Neural cell (in vitro differentiated cells): ENCODE measurements around the gene GNPTG. TPM values are rescaled to one million over a fixed set of nuclear protein-coding genes. Genes with fewer than 3 reads are reported as not detected.

Experiments used
- H2AFZ ChIP-seq: fragments of 200-600, 300-800 bp; sonication (generic), shearing (Covaris generic); 2 replicates; pipeline ENCODE4 v1.6.0; 2014; ENCODE audit warnings: low read depth, mild to moderate bottlenecking, antibody characterized with exemption, low read length, moderate library complexity
- H3F3A ChIP-seq: fragments of 200-600 bp; shearing (Covaris generic); 2 replicates; pipeline ENCODE4 v1.6.1; 2016; ENCODE audit warnings: mild to moderate bottlenecking, moderate library complexity, mixed read lengths, antibody characterized with exemption, low read length; ENCODE audit not compliant: insufficient read depth, poor library complexity, severe bottlenecking
- H3K27ac ChIP-seq: fragments of 200-600, 300-800 bp; sonication (generic), shearing (Covaris generic); 2 replicates; pipeline ENCODE4 v1.5.1; 2014; ENCODE audit warnings: mild to moderate bottlenecking, low read length, moderate library complexity
- H3K27me3 ChIP-seq: fragments of 300-800, 200-600 bp; sonication (generic), shearing (Covaris generic); 2 replicates; pipeline ENCODE4 v1.6.0; 2014; ENCODE audit warnings: mild to moderate bottlenecking, low read depth, low read length, moderate library complexity; ENCODE audit not compliant: insufficient read depth
- H3K36me3 ChIP-seq: fragments of 300-800, 200-600 bp; sonication (generic), shearing (Covaris generic); 2 replicates; pipeline ENCODE4 v1.5.1; 2014; ENCODE audit warnings: mild to moderate bottlenecking, antibody characterized with exemption, low read length, moderate library complexity; ENCODE audit not compliant: insufficient read depth
- H3K4me2 ChIP-seq: fragments of 300-800, 200-600 bp; sonication (generic), shearing (Covaris generic); 2 replicates; pipeline ENCODE4 v1.6.0; 2014; ENCODE audit warnings: mild to moderate bottlenecking, low read length
- H3K4me3 ChIP-seq: fragments of 300-800, 200-600 bp; sonication (generic), shearing (Covaris generic); 2 replicates; pipeline ENCODE4 v1.5.1; 2014; ENCODE audit warnings: mild to moderate bottlenecking, low read length, moderate library complexity
- H3K79me2 ChIP-seq: fragments of 200-600 bp; shearing (Covaris generic); replicated peaks from 2 replicates; pipeline ENCODE4 v1.6.0; 2014; ENCODE audit warnings: mild to moderate bottlenecking, low read length, moderate library complexity; ENCODE audit not compliant: insufficient read depth
- H3K9ac ChIP-seq: fragments of 300-800, 200-600 bp; sonication (generic), shearing (Covaris generic); 2 replicates; pipeline ENCODE4 v1.6.1; 2016; ENCODE audit warnings: mild to moderate bottlenecking, low read length, mixed read lengths
- H3K9me2 ChIP-seq: fragments of 200-600 bp; shearing (Covaris generic); 2 replicates; pipeline ENCODE4 v1.6.1; 2016; ENCODE audit warnings: mild to moderate bottlenecking, low read length, mixed read lengths; ENCODE audit not compliant: insufficient read depth
- H3K9me3 ChIP-seq: fragments of 200-600, 300-800 bp; sonication (generic), shearing (Covaris generic); 2 replicates; pipeline ENCODE4 v1.6.1; 2016; ENCODE audit warnings: mild to moderate bottlenecking, mixed run types, low read length, moderate library complexity, mixed read lengths
- H4K20me1 ChIP-seq: fragments of 200-600 bp; shearing (Covaris generic); 2 replicates; pipeline ENCODE4 v1.6.1; 2016; ENCODE audit warnings: mild to moderate bottlenecking, mixed run types; ENCODE audit not compliant: insufficient read depth
- CTCF ChIP-seq: fragments of 450-650 bp; IDR thresholded peaks from 2 replicates; pipeline ENCODE4 v1.5.1; 2014; ENCODE audit warnings: antibody characterized with exemption, mild to moderate bottlenecking, moderate library complexity; ENCODE audit not compliant: poor library complexity, severe bottlenecking
- EP300 ChIP-seq: fragments of 450-650 bp; conservative IDR thresholded peaks from 2 replicates; pipeline ENCODE4 v1.6.1; 2014; ENCODE audit warnings: antibody characterized with exemption, mild to moderate bottlenecking, moderate library complexity; ENCODE audit not compliant: poor library complexity, severe bottlenecking
- EZH2 ChIP-seq: fragments of 200-600, 300-800 bp; shearing (Covaris generic), sonication (generic); IDR thresholded peaks from 2 replicates; pipeline ENCODE4 v1.6.1; 2014; ENCODE audit warnings: antibody characterized with exemption, low read length, borderline replicate concordance, mild to moderate bottlenecking; ENCODE audit not compliant: insufficient read depth, poor library complexity, severe bottlenecking
- MXI1 ChIP-seq: fragments of 450-650 bp; conservative IDR thresholded peaks from 2 replicates; pipeline ENCODE4 v1.6.1; 2014; ENCODE audit warnings: antibody characterized with exemption, mild to moderate bottlenecking; ENCODE audit not compliant: poor library complexity, severe bottlenecking
- POLR2AphosphoS5 ChIP-seq: IDR thresholded peaks from 2 replicates; pipeline ENCODE4 v1.6.1; 2012
- RAD21 ChIP-seq: fragments of 450-650 bp; conservative IDR thresholded peaks from 2 replicates; pipeline ENCODE4 v1.6.1; 2014; ENCODE audit warnings: antibody characterized with exemption, mild to moderate bottlenecking, moderate library complexity
- SMC3 ChIP-seq: fragments of 450-650 bp; conservative IDR thresholded peaks from 2 replicates; pipeline ENCODE4 v1.6.1; 2014; ENCODE audit warnings: antibody characterized with exemption, mild to moderate bottlenecking, moderate library complexity; ENCODE audit not compliant: poor library complexity
- TAF1 ChIP-seq: IDR thresholded peaks from 2 replicates; pipeline ENCODE4 v1.6.1; 2012; ENCODE audit warnings: low read depth
- polyA plus RNA-seq: library from polyadenylated mRNA; depleted of rRNA; stranded (reverse); fragments of >200 nt; gene quantifications from 2 replicates; pipeline ENCODE4 v1.2.3, GENCODE V29; 2014
- TF ChIP-seq, protein P1 (sequence below): IDR thresholded peaks from 2 replicates; pipeline ENCODE4 v1.6.1; 2012; ENCODE audit warnings: borderline replicate concordance

The GNPTG gene
- polyA plus RNA-seq, 1 donor from 2014 or later, result 90.5 TPM

GRCh38 chr16:1366060-1366711 lies 14.5 kb downstream of the GNPTG start:
- Histone ChIP-seq H2AFZ (no peak overlapping the region), H3K4me3 (no peak overlapping the region), H3K9me2 (no peaks in the 10 kb centered on the region), H3K27me3 (no peaks in the 10 kb centered on the region), H3K9ac (no peak overlapping the region), H3F3A (no peaks in the 10 kb centered on the region), H3K79me2 (no peaks in the 10 kb centered on the region), H4K20me1 (no peaks in the 10 kb centered on the region), H3K27ac (no peak overlapping the region), H3K36me3 (no peaks in the 10 kb centered on the region), H3K9me3 (no peaks in the 10 kb centered on the region), H3K4me2 (no peak overlapping the region)
- TF ChIP-seq SMC3 (no peak), POLR2AphosphoS5 (no peak), EZH2 (no peak), CTCF (no peak), EP300 (no peak), TAF1 (no peak), RAD21 (no peak), MXI1 (no peak)
- TF ChIP-seq, protein P1, sequence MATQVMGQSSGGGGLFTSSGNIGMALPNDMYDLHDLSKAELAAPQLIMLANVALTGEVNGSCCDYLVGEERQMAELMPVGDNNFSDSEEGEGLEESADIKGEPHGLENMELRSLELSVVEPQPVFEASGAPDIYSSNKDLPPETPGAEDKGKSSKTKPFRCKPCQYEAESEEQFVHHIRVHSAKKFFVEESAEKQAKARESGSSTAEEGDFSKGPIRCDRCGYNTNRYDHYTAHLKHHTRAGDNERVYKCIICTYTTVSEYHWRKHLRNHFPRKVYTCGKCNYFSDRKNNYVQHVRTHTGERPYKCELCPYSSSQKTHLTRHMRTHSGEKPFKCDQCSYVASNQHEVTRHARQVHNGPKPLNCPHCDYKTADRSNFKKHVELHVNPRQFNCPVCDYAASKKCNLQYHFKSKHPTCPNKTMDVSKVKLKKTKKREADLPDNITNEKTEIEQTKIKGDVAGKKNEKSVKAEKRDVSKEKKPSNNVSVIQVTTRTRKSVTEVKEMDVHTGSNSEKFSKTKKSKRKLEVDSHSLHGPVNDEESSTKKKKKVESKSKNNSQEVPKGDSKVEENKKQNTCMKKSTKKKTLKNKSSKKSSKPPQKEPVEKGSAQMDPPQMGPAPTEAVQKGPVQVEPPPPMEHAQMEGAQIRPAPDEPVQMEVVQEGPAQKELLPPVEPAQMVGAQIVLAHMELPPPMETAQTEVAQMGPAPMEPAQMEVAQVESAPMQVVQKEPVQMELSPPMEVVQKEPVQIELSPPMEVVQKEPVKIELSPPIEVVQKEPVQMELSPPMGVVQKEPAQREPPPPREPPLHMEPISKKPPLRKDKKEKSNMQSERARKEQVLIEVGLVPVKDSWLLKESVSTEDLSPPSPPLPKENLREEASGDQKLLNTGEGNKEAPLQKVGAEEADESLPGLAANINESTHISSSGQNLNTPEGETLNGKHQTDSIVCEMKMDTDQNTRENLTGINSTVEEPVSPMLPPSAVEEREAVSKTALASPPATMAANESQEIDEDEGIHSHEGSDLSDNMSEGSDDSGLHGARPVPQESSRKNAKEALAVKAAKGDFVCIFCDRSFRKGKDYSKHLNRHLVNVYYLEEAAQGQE, result no peak

DNA sequence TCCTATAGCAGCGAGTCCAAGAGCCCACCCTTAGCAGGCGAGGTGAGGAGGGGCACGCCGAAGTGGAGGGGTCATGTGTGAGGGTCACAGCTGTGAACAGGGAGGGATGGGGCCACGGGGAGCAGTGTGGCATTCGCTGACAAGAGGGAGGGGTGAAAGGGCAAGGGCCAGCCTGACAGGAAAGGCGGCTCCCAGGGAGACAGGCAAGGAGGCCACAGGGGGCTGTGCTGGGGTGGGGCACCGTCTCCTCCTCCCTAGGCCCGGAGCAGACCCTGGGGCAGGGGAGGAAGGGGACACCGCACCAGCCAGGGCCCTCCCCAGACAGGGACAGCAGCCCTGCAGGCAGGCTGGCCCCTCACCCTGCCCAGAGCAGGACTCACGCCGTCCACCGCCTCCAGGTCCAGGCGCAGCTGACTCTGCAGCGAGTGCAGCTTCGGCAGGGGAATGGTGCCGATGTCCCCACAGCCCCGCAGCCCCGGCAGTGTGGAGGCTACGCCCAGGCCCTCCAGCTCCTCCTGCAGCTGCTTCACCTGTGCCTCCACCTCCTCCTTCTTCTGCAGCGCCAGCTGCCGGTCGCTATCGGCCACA lies 15.1 kb downstream of the GNPTG start:
- Histone ChIP-seq H3K4me2 (no peak overlapping the region), H3K27me3 (no peaks in the 10 kb centered on the region), H3K36me3 (no peaks in the 10 kb centered on the region), H3K9me3 (no peaks in the 10 kb centered on the region), H3K27ac (no peak overlapping the region), H4K20me1 (no peaks in the 10 kb centered on the region), H3K79me2 (no peaks in the 10 kb centered on the region), H3F3A (no peaks in the 10 kb centered on the region), H3K9me2 (no peaks in the 10 kb centered on the region), H3K4me3 (no peak overlapping the region), H2AFZ (no peak overlapping the region), H3K9ac (no peak overlapping the region)
- TF ChIP-seq POLR2AphosphoS5, result no peak
- no peak for TF ChIP-seq SMC3
- no peak for TF ChIP-seq TAF1
- TF ChIP-seq RAD21, result no peak
- no peak for TF ChIP-seq EZH2
- TF ChIP-seq, protein P1, result no peak
- no peak for TF ChIP-seq EP300
- no peak for TF ChIP-seq MXI1
- TF ChIP-seq CTCF, result no peak
